Measurements from ENCODE around the gene PTPRH. TPM values are rescaled to one million over a fixed set of nuclear protein-coding genes. Genes with fewer than 3 reads are reported as not detected.

Gene PTPRH
- polyA plus RNA-seq, 1 of the 3 experiments (the other 2 are of a cell fraction): 1.1 TPM

GRCh38 chr19:55165952-55166529 is 43.3 kb downstream of the PTPRH start (continued):
- TF ChIP-seq USF2 (IDR thresholded peaks at IDR 0.05; ENCODE audit: borderline replicate concordance, low read depth, low read length) (no peak), MAX (IDR thresholded peaks at IDR 0.05; ENCODE audit: low read depth) (no peak; the same call in 1 of the 2 replicates)

GRCh38 chr19:55161571-55162322 is 47.6 kb downstream of the PTPRH start:
- no peak for TF ChIP-seq IRF3 (IDR thresholded peaks at IDR 0.05; ENCODE audit: low read depth, low read length)
- no peak for TF ChIP-seq SMC3 (IDR thresholded peaks at IDR 0.05; ENCODE audit: low read depth, low read length)
- TF ChIP-seq NRF1 (IDR thresholded peaks at IDR 0.05; ENCODE audit: low read depth, low read length): no peak
- TF ChIP-seq JUND (IDR thresholded peaks at IDR 0.05): no peak
- TF ChIP-seq EP300 (IDR thresholded peaks at IDR 0.05; ENCODE audit: borderline replicate concordance in 1 of 2, low read depth in 1 of 2, low read length in 1 of 2): no peak
- no peak for TF ChIP-seq ZBTB33 (IDR thresholded peaks at IDR 0.05; ENCODE audit: borderline replicate concordance, low read depth)
- no peak for TF ChIP-seq USF2 (IDR thresholded peaks at IDR 0.05; ENCODE audit: borderline replicate concordance, low read depth, low read length)
- no peak for TF ChIP-seq FOXM1 (IDR thresholded peaks at IDR 0.05; ENCODE audit: low read depth)
- no peak for TF ChIP-seq TAF1 (IDR thresholded peaks at IDR 0.05; ENCODE audit: borderline replicate concordance, low read depth, low read length)
- no peak for TF ChIP-seq MXI1 (IDR thresholded peaks at IDR 0.05; ENCODE audit: low read depth, low read length)
- TF ChIP-seq RXRA (IDR thresholded peaks at IDR 0.05; ENCODE audit: borderline replicate concordance, low read depth): no peak
- no peak for TF ChIP-seq EZH2phosphoT487 (IDR thresholded peaks at IDR 0.05; ENCODE audit: borderline replicate concordance, low read depth)
- no peak for TF ChIP-seq RAD21 (IDR thresholded peaks at IDR 0.05; ENCODE audit: low read length)
- TF ChIP-seq USF1 (IDR thresholded peaks at IDR 0.05; ENCODE audit: borderline replicate concordance, low read depth): no peak
- no peak for TF ChIP-seq NFIC (IDR thresholded peaks at IDR 0.05; ENCODE audit: borderline replicate concordance)
- no peak for TF ChIP-seq TEAD4 (IDR thresholded peaks at IDR 0.05; ENCODE audit: borderline replicate concordance, insufficient read depth)
- TF ChIP-seq RCOR1 (IDR thresholded peaks at IDR 0.05; ENCODE audit: low read length): no peak
- H3K79me2 ChIP-seq (ENCODE audit: insufficient read depth): no peaks in the 10 kb centered on the region
- no peak for DNase-seq
- peaks cover 0 to 4% of the 10 kb centered on the region in 2 experiments; a peak in 1 of 4 replicates for H3K4me1 ChIP-seq (ENCODE audit: control insufficient read depth in 1 of 2, insufficient read depth in 2 of 2, low read depth in 1 of 2, low read length in 1 of 2)
- H3K4me2 ChIP-seq: no peak overlapping the region
- H3K27me3 ChIP-seq (ENCODE audit: insufficient read depth): peaks cover 21% of the 10 kb centered on the region
- no peaks in the 10 kb centered on the region for H4K20me1 ChIP-seq (ENCODE audit: insufficient read depth)
- no peak overlapping the region for H3K4me3 ChIP-seq (ENCODE audit: low read depth in 2 of 2, low read length in 1 of 2)
- no peak overlapping the region for H2AFZ ChIP-seq (ENCODE audit: low read depth)
- no peak overlapping the region for H3K9ac ChIP-seq
- H3K9me2 ChIP-seq: no peaks in the 10 kb centered on the region
- 22% methylated on average over 31 of the region's 61 CpGs for WGBS (ENCODE audit: low lambda C conversion rate)
- H3K27ac ChIP-seq (ENCODE audit: low read depth in 2 of 2, low read length in 1 of 2): no peak overlapping the region
- CTCF ChIA-PET: interaction anchor here (0.6 to 3.8 kb wide), 9 partner anchors 16 to 471 kb away, joined by 3 to 116 read pairs (median 4); partner anchors contain the start of gene PPP1R12C
- POLR2A ChIA-PET: no interaction called here
- peaks cover 7% of the 10 kb centered on the region for H3F3A ChIP-seq (replicated peaks; ENCODE audit: insufficient read depth)
- no peaks in the 10 kb centered on the region for H3K9me3 ChIP-seq
- no peaks in the 10 kb centered on the region for H3K36me3 ChIP-seq (replicated peaks in 1 of 2; ENCODE audit: control insufficient read depth in 1 of 2, insufficient read depth in 2 of 2, low read length in 1 of 2)

Data from SK-N-SH (cell line).